HEK293 (cell line): ENCODE data around the gene ZNF593OS.

Source experiments
- CTCF ChIA-PET: fragments of 350-600 bp; formaldehyde crosslinking; extraction: SDS; loops from one replicate; lab custom pipeline; 2021; ENCODE audit warnings: antibody characterized with exemption; lab: Yijun Ruan, JAX
- POLR2A ChIA-PET: fragments of 300-600 bp; formaldehyde crosslinking; extraction: SDS; loops from one replicate; lab custom pipeline; 2020; ENCODE audit warnings: antibody characterized with exemption, inconsistent platforms; lab: Yijun Ruan, JAX
- H3K27ac ChIP-seq: fragments of 200-500 bp; sonication (Bioruptor generic); 2 replicates; pipeline ENCODE4 v1.5.1; 2014; ENCODE audit warnings: low read depth, low read length, control low read depth, inconsistent platforms; ENCODE audit errors: extremely low read depth
- H3K36me3 ChIP-seq, 2 experiments: fragments of 200-500 bp in 1 of 2; sonication (Bioruptor generic) in 1 of 2; 1 replicate in 1 of 2; 2 replicates in 1 of 2; pipeline ENCODE4 v1.5.1; 2014 to 2017; ENCODE audit warnings: inconsistent platforms in 2 of 2, low read length in 2 of 2; ENCODE audit not compliant: control insufficient read depth in 2 of 2, insufficient read depth in 1 of 2
- H3K4me1 ChIP-seq: fragments of 200-500 bp; sonication (Bioruptor generic); 2 replicates; pipeline ENCODE4 v1.5.1; 2014; ENCODE audit warnings: mild to moderate bottlenecking, low read length, inconsistent platforms; ENCODE audit not compliant: control insufficient read depth, insufficient read depth
- H3K4me3 ChIP-seq: 2 replicates; pipeline ENCODE4 v1.5.1; 2011; ENCODE audit warnings: low read depth, mild to moderate bottlenecking, control low read depth, low read length, moderate library complexity
- H3K9me3 ChIP-seq: fragments of 200-500 bp; sonication (Bioruptor generic); 2 replicates; pipeline ENCODE4 v1.5.1; 2014; ENCODE audit warnings: low read depth, low read length, inconsistent platforms; ENCODE audit not compliant: control insufficient read depth, insufficient read depth
- GFI1B ChIP-seq: fragments of 450-650 bp; formaldehyde crosslinking; IDR thresholded peaks from 2 replicates; pipeline ENCODE4 v1.5.1; 2016; ENCODE audit warnings: missing biosample characterization, missing genetic modification characterization
- GLIS1 ChIP-seq: fragments of 450-650 bp; formaldehyde crosslinking; IDR thresholded peaks from 2 replicates; pipeline ENCODE4 v1.5.1; 2016; ENCODE audit warnings: missing biosample characterization, missing genetic modification characterization
- IKZF3 ChIP-seq: fragments of 450-650 bp; IDR thresholded peaks from 2 replicates; pipeline ENCODE4 v1.5.0; 2018; ENCODE audit warnings: missing biosample characterization, mild to moderate bottlenecking, missing genetic modification characterization, moderate library complexity
- KLF1 ChIP-seq: fragments of 450-650 bp; formaldehyde crosslinking; IDR thresholded peaks from 2 replicates; pipeline ENCODE4 v1.5.1; 2016; ENCODE audit warnings: missing biosample characterization, missing genetic modification characterization
- KLF16 ChIP-seq: fragments of 450-650 bp; formaldehyde crosslinking; IDR thresholded peaks from 2 replicates; pipeline ENCODE4 v1.5.1; 2017; ENCODE audit warnings: missing biosample characterization, missing genetic modification characterization
- OSR2 ChIP-seq: fragments of 450-650 bp; formaldehyde crosslinking; IDR thresholded peaks from 2 replicates; pipeline ENCODE4 v1.5.1; 2016; ENCODE audit warnings: missing biosample characterization, missing genetic modification characterization
- SETDB1 ChIP-seq: IDR thresholded peaks from one replicate; pipeline ENCODE4 v1.6.1; 2017; ENCODE audit warnings: mild to moderate bottlenecking, low read length, moderate library complexity, mixed read lengths; ENCODE audit not compliant: insufficient read length
- SP2 ChIP-seq: fragments of 450-650 bp; formaldehyde crosslinking; IDR thresholded peaks from 2 replicates; pipeline ENCODE4 v1.5.1; 2016; ENCODE audit warnings: missing biosample characterization, missing genetic modification characterization
- ZBTB44 ChIP-seq: fragments of 450-650 bp; IDR thresholded peaks from 2 replicates; pipeline ENCODE4 v1.5.1; 2018; ENCODE audit warnings: missing biosample characterization, mild to moderate bottlenecking, missing genetic modification characterization
- ZBTB49 ChIP-seq: fragments of 450-650 bp; formaldehyde crosslinking; IDR thresholded peaks from 2 replicates; pipeline ENCODE4 v1.5.1; 2016; ENCODE audit warnings: missing biosample characterization, missing genetic modification characterization, low read depth
- ZEB2 ChIP-seq: fragments of 450-650 bp; formaldehyde crosslinking; IDR thresholded peaks from 2 replicates; pipeline ENCODE4 v1.5.1; 2016; ENCODE audit warnings: missing biosample characterization, missing genetic modification characterization
- ZFHX2 ChIP-seq: fragments of 450-650 bp; formaldehyde crosslinking; conservative IDR thresholded peaks from 2 replicates; pipeline ENCODE4 v1.5.1; 2016; ENCODE audit warnings: missing biosample characterization, missing genetic modification characterization
- ZFP41 ChIP-seq: fragments of 450-650 bp; formaldehyde crosslinking; IDR thresholded peaks from 2 replicates; pipeline ENCODE4 v1.5.1; 2016; ENCODE audit warnings: missing biosample characterization, missing genetic modification characterization, borderline replicate concordance
- ZFP69B ChIP-seq: fragments of 450-650 bp; formaldehyde crosslinking; IDR thresholded peaks from 2 replicates; pipeline ENCODE4 v1.5.1; 2016; ENCODE audit warnings: missing biosample characterization, missing genetic modification characterization
- ZIC2 ChIP-seq: fragments of 450-650 bp; formaldehyde crosslinking; IDR thresholded peaks from 2 replicates; pipeline ENCODE4 v1.5.1; 2016; ENCODE audit warnings: missing biosample characterization, missing genetic modification characterization
- ZNF121 ChIP-seq: fragments of 450-650 bp; formaldehyde crosslinking; IDR thresholded peaks from 2 replicates; pipeline ENCODE4 v1.5.1; 2016; ENCODE audit warnings: missing biosample characterization, missing genetic modification characterization
- ZNF174 ChIP-seq: fragments of 450-650 bp; formaldehyde crosslinking; IDR thresholded peaks from 2 replicates; pipeline ENCODE4 v1.5.0; 2017; ENCODE audit warnings: missing biosample characterization, mild to moderate bottlenecking, missing genetic modification characterization
- ZNF248 ChIP-seq: fragments of 450-650 bp; formaldehyde crosslinking; IDR thresholded peaks from 2 replicates; pipeline ENCODE4 v1.5.1; 2017; ENCODE audit warnings: missing biosample characterization, missing genetic modification characterization
- ZNF423 ChIP-seq: fragments of 450-650 bp; formaldehyde crosslinking; IDR thresholded peaks from 2 replicates; pipeline ENCODE4 v1.5.1; 2016; ENCODE audit warnings: missing biosample characterization, missing genetic modification characterization
- ZNF529 ChIP-seq: fragments of 450-650 bp; formaldehyde crosslinking; IDR thresholded peaks from 2 replicates; pipeline ENCODE4 v1.5.1; 2017; ENCODE audit warnings: missing genetic modification characterization, missing biosample characterization; ENCODE audit not compliant: insufficient replicate concordance
- ZNF530 ChIP-seq: fragments of 450-650 bp; formaldehyde crosslinking; IDR thresholded peaks from 2 replicates; pipeline ENCODE4 v1.5.1; 2016; ENCODE audit warnings: low read depth, missing biosample characterization, missing genetic modification characterization
- ZNF544 ChIP-seq: fragments of 450-650 bp; formaldehyde crosslinking; IDR thresholded peaks from 2 replicates; pipeline ENCODE4 v1.5.0; 2017; ENCODE audit warnings: missing biosample characterization, missing genetic modification characterization
- ZNF548 ChIP-seq: fragments of 450-650 bp; formaldehyde crosslinking; IDR thresholded peaks from 2 replicates; pipeline ENCODE4 v1.5.1; 2016; ENCODE audit warnings: missing biosample characterization, missing genetic modification characterization
- ZNF600 ChIP-seq: fragments of 450-650 bp; formaldehyde crosslinking; IDR thresholded peaks from 2 replicates; pipeline ENCODE4 v1.5.1; 2016; ENCODE audit warnings: missing biosample characterization, missing genetic modification characterization
- ZNF629 ChIP-seq: fragments of 450-650 bp; formaldehyde crosslinking; IDR thresholded peaks from 2 replicates; pipeline ENCODE4 v1.5.1; 2017; ENCODE audit warnings: missing biosample characterization, missing genetic modification characterization
- ZNF660 ChIP-seq: fragments of 450-650 bp; IDR thresholded peaks from 2 replicates; pipeline ENCODE4 v1.5.1; 2018; ENCODE audit warnings: missing biosample characterization, mild to moderate bottlenecking, missing genetic modification characterization

The ZNF593OS gene

GRCh38 chr1:26171084-26172072, at the start of gene ZNF593OS:
Gene ZNF593OS (minus strand): TSS chr1:26171832. CDS start chr1:26171661, 171 bp downstream.
- Histone ChIP-seq H3K9me3 (no peaks in the 10 kb centered on the region), H3K4me1 (peaks cover 7% of the 10 kb centered on the region; the same call in 1 of the 2 replicates)
- POLR2A ChIA-PET: interaction anchor here (0.9 to 2.9 kb wide), 3 partner anchors 16 to 118 kb away, joined by 3 to 23 read pairs (median 9); partner anchors contain the start of gene CEP85
- TF ChIP-seq ZFP41 (tag by site-specific recombination) (no peak), SP2 (tag by site-specific recombination) (peak; percentile 45; the same call in 1 of the 2 replicates), ZNF600 (tag by site-specific recombination) (no peak)
- TF ChIP-seq, all 188 proteins: peak for 1
- CTCF ChIA-PET: interaction anchor here (1.1 to 1.7 kb wide), 2 partner anchors 19 to 62 kb away, joined by 4 to 5 read pairs; partner anchors contain the start of genes CATSPER4 and CEP85
- peaks cover 0 to 10% of the 10 kb centered on the region in 2 experiments; a peak in 1 of 3 replicates for H3K36me3 ChIP-seq
- H3K4me3 ChIP-seq: no peak within 1 kb of the TSS
- no peak within 1 kb of the TSS for H3K27ac ChIP-seq

- Histone ChIP-seq H3K9me3 (no peaks in the 10 kb centered on the region), H3K4me1 (peaks cover 3% of the 10 kb centered on the region; the same call in 1 of the 2 replicates), H3K27ac (no peak overlapping the region), H3K4me3 (no peak overlapping the region), H3K36me3 (no peaks in the 10 kb centered on the region)
- POLR2A ChIA-PET: no interaction called here
- TF ChIP-seq OSR2 (tag by site-specific recombination) (peak; percentile 55; the same call in 1 of the 2 replicates), GLIS1 (tag by site-specific recombination) (peak; percentile 59; the same call in 1 of the 2 replicates), ZBTB44 (tag by site-specific recombination) (0 out of 2 replicates have a peak, but pooled peaks have one; percentile 37), ZNF629 (0 out of 2 replicates have a peak, but pooled peaks have one; percentile 20), GFI1B (tag by site-specific recombination) (no peak), ZNF660 (no peak)
- CTCF ChIA-PET: interaction anchor here (0.6 to 3.4 kb wide), 3 partner anchors 12 to 249 kb away, joined by 3 to 27 read pairs (median 6); partner anchors contain the start of gene CEP85
Observed at GRCh38 chr1:26221094-26221493, 49.5 kb upstream of the ZNF593OS start.

- CTCF ChIA-PET: interaction anchor here (0.6 to 3.4 kb wide), 4 partner anchors 13 to 250 kb away, joined by 3 to 27 read pairs (median 4); partner anchors contain the start of genes CATSPER4 and CEP85
- no peak for TF ChIP-seq ZNF423
- no peak for TF ChIP-seq ZNF174
- no peak for TF ChIP-seq ZNF121 (tag by site-specific recombination)
- peak; percentile 68 for TF ChIP-seq ZFHX2
- TF ChIP-seq ZEB2 (tag by site-specific recombination): no peak
- TF ChIP-seq ZNF529 (tag by site-specific recombination): no peak
- no peak for TF ChIP-seq ZBTB49 (tag by site-specific recombination)
- 0 out of 2 replicates have a peak, but pooled peaks have one; percentile 46 for TF ChIP-seq ZFP69B
- TF ChIP-seq KLF1 (tag by site-specific recombination): peak; percentile 61
- TF ChIP-seq SETDB1: no peak
- no peak for TF ChIP-seq ZNF530
- TF ChIP-seq GLIS1 (tag by site-specific recombination): no peak
- TF ChIP-seq KLF16: no peak
- no peak for TF ChIP-seq ZNF548 (tag by site-specific recombination)
- TF ChIP-seq ZNF248: no peak
- peak; percentile 48; the same call in 1 of the 2 replicates for TF ChIP-seq ZIC2 (tag by site-specific recombination)
- 0 out of 2 replicates have a peak, but pooled peaks have one; percentile 22 for TF ChIP-seq IKZF3 (tag by site-specific recombination)
- no peak for TF ChIP-seq ZNF544 (tag by site-specific recombination)
Observed at GRCh38 chr1:26220199-26220912, 48.7 kb upstream of the ZNF593OS start.

More at GRCh38 chr1:26220199-26220912, 48.7 kb upstream of the ZNF593OS start:
- Histone ChIP-seq H3K27ac (no peak overlapping the region), H3K4me3 (no peak overlapping the region), H3K4me1 (peaks cover 3% of the 10 kb centered on the region; the same call in 1 of the 2 replicates), H3K9me3 (no peaks in the 10 kb centered on the region), H3K36me3 (no peaks in the 10 kb centered on the region)
- POLR2A ChIA-PET: no interaction called here
